Measurements from ENCODE around the gene LGALS7B. TPM values are rescaled to one million over a fixed set of nuclear protein-coding genes. Genes with fewer than 3 reads are reported as not detected.

LGALS7B gene
- total and polyA plus RNA-seq, 2 of the 4 experiments (the other 2 are of a cell fraction), result not detected

GRCh38 chr19:38826856-38827551 is 38.0 kb downstream of the LGALS7B start:
- H3K56ac ChIP-seq (ENCODE audit: extremely low read depth, insufficient read depth, low read length), result no peak overlapping the region
- peaks cover 4% of the 10 kb centered on the region; the same call in 1 of the 2 replicates for H4K20me1 ChIP-seq (ENCODE audit: insufficient read depth, low read length)
- no peak overlapping the region for H2AK5ac ChIP-seq (ENCODE audit: low read depth, low read length)
- no peak for ATAC-seq (ENCODE audit: low read depth)
- dilution Hi-C loops (cut with HindIII; ENCODE audit: low sequenced_read_pairs, unreplicated experiment) (no loop called here), intact Hi-C loops (cut with micrococcal nuclease) (no loop called here), in situ Hi-C loops (cut with MboI; ENCODE audit: low sequenced_read_pairs) (no loop called here)
- H3K9me1 ChIP-seq (ENCODE audit: insufficient read depth, low read length), result peaks cover 3% of the 10 kb centered on the region; the same call in 1 of the 2 replicates
- H3K14ac ChIP-seq (replicated peaks; ENCODE audit: low read depth, low read length), result no peak overlapping the region
- no peak overlapping the region for H4K5ac ChIP-seq (ENCODE audit: low read depth, low read length)
- no peak overlapping the region for H2AK9ac ChIP-seq (replicated peaks; ENCODE audit: low read depth, low read length, poor library complexity)
- no peak for TF ChIP-seq ELK1 (IDR thresholded peaks at IDR 0.05; ENCODE audit: borderline replicate concordance, low read depth, low read length)
- no peak for TF ChIP-seq SMC3 (IDR thresholded peaks at IDR 0.05; ENCODE audit: low read depth, low read length)
- no peak for TF ChIP-seq RCOR1 (IDR thresholded peaks at IDR 0.05; ENCODE audit: insufficient replicate concordance, low read length)
- no peak for TF ChIP-seq RFX5 (IDR thresholded peaks at IDR 0.05; ENCODE audit: low read depth, low read length)
- TF ChIP-seq CEBPB (IDR thresholded peaks at IDR 0.05; ENCODE audit: low read depth, low read length), result no peak
- no peak for TF ChIP-seq RAD21 (IDR thresholded peaks at IDR 0.05; ENCODE audit: low read length)
- TF ChIP-seq MAZ (IDR thresholded peaks at IDR 0.05; ENCODE audit: borderline replicate concordance, low read depth, low read length), result no peak
- no peak for TF ChIP-seq POLR2A (IDR thresholded peaks at IDR 0.05; ENCODE audit: low read depth, low read length)
- TF ChIP-seq CTCF (conservative IDR thresholded peaks at IDR 0.05; ENCODE audit: low read depth, low read length), result no peak
- TF ChIP-seq USF2 (IDR thresholded peaks at IDR 0.05; ENCODE audit: low read depth, low read length), result no peak
- TF ChIP-seq CHD1 (IDR thresholded peaks at IDR 0.05; ENCODE audit: low read depth, low read length), result no peak
- H3K27ac ChIP-seq (ENCODE audit: insufficient read depth, low read length), result no peak overlapping the region
- H4K91ac ChIP-seq (ENCODE audit: insufficient read depth, low read depth, low read length), result no peak overlapping the region
- no peak overlapping the region for H3K9ac ChIP-seq (ENCODE audit: low read depth, low read length)
- no peak overlapping the region for H2BK120ac ChIP-seq (ENCODE audit: low read depth, low read length)
- no peak overlapping the region for H3K23ac ChIP-seq (ENCODE audit: low read depth, low read length)
- WGBS, 2 experiments (ENCODE audit: extremely low coverage in 2 of 2, insufficient read length in 1 of 2), result 71% methylated on average over 1 of the region's 6 CpGs; no CpG with 5 or more reads in 1 of the 2 experiments
- H3K4me1 ChIP-seq (ENCODE audit: control insufficient read depth, insufficient read depth, low read length), result peaks cover 11% of the 10 kb centered on the region
- H3K4me2 ChIP-seq (ENCODE audit: low read depth, low read length), result no peak overlapping the region
- H3K4me3 ChIP-seq (ENCODE audit: insufficient read depth, low read depth, low read length), result no peak overlapping the region
- no peak overlapping the region for H2BK15ac ChIP-seq (ENCODE audit: low read depth, low read length)
- H3K36me3 ChIP-seq (ENCODE audit: control insufficient read depth, insufficient read depth, low read length), result peaks cover 13% of the 10 kb centered on the region
- H3K79me1 ChIP-seq (ENCODE audit: low read depth in 1 of 2, low read length in 2 of 2), result peaks cover 0 to 29% of the 10 kb centered on the region in 2 experiments; a peak in 2 of 4 replicates
- H2AFZ ChIP-seq (replicated peaks; ENCODE audit: low read length, poor library complexity), result no peak overlapping the region
- no peak overlapping the region for H3K4ac ChIP-seq (ENCODE audit: low read depth, low read length)
- H3K18ac ChIP-seq (ENCODE audit: low read depth, low read length), result no peak overlapping the region
- no peak overlapping the region for H4K8ac ChIP-seq (ENCODE audit: low read depth in 2 of 2, low read length in 2 of 2)
- ChIA-PET CTCF (no interaction called here), POLR2A (ENCODE audit: unreplicated experiment) (no interaction called here)
- H2BK20ac ChIP-seq (ENCODE audit: low read depth, low read length), result no peak overlapping the region
- no peaks in the 10 kb centered on the region; the same call in 1 of the 2 replicates for H3K9me3 ChIP-seq (ENCODE audit: control insufficient read depth, insufficient read depth, low read length)
- BruUV-seq (replicated peaks), result no TSS peak
- H2BK5ac ChIP-seq (ENCODE audit: low read depth, low read length, poor library complexity, severe bottlenecking), result no peak overlapping the region
- no peak for DNase-seq
- H3K27me3 ChIP-seq (ENCODE audit: control insufficient read depth, insufficient read depth, low read length), result no peaks in the 10 kb centered on the region
